ENCODE results near the gene CST2. TPM values are rescaled to one million over a fixed set of nuclear protein-coding genes. Genes with fewer than 3 reads are reported as not detected.

The CST2 gene
- 0.36 TPM in 1 of 2 replicates, not detected in the other for total RNA-seq (ENCODE audit: low replicate concordance)

- no peak for TF ChIP-seq CTCF (IDR thresholded peaks at IDR 0.05; ENCODE audit: insufficient read depth, low read length)
- DNase-seq (ENCODE audit: low read depth), result no peak
- H3K4me3 ChIP-seq (ENCODE audit: low read depth, low read length), result no peak within 1 kb of the TSS
These were observed at the start of gene CST2 for GRCh38 chr20:23826541-23827021. Gene CST2 (minus strand): TSS chr20:23826729. CDS start chr20:23826660, 69 bp downstream.

GRCh38 chr20:23875606-23876237, 49.2 kb upstream of the CST2 start:
- H3K4me3 ChIP-seq (ENCODE audit: low read depth, low read length), result no peak overlapping the region
- TF ChIP-seq CTCF (IDR thresholded peaks at IDR 0.05; ENCODE audit: insufficient read depth, low read length), result no peak
- no peak for DNase-seq (ENCODE audit: low read depth)

- no peak overlapping the region for H3K4me3 ChIP-seq (ENCODE audit: low read depth, low read length)
- TF ChIP-seq CTCF (IDR thresholded peaks at IDR 0.05; ENCODE audit: insufficient read depth, low read length), result no peak
- DNase-seq (ENCODE audit: low read depth), result no peak
These were observed 48.2 kb upstream of the CST2 start for GRCh38 chr20:23874747-23875146.

GRCh38 chr20:23873370-23874015, 47.0 kb upstream of the CST2 start:
- H3K4me3 ChIP-seq (ENCODE audit: low read depth, low read length), result no peak overlapping the region
- TF ChIP-seq CTCF (IDR thresholded peaks at IDR 0.05; ENCODE audit: insufficient read depth, low read length), result no peak
- DNase-seq (ENCODE audit: low read depth), result no peak

- TF ChIP-seq CTCF (IDR thresholded peaks at IDR 0.05; ENCODE audit: insufficient read depth, low read length), result no peak
- no peak for DNase-seq (ENCODE audit: low read depth)
- H3K4me3 ChIP-seq (ENCODE audit: low read depth, low read length), result no peak overlapping the region
These were observed 45.5 kb upstream of the CST2 start for GRCh38 chr20:23872065-23872464.

- no peak for DNase-seq (ENCODE audit: low read depth)
- TF ChIP-seq CTCF (IDR thresholded peaks at IDR 0.05; ENCODE audit: insufficient read depth, low read length), result no peak
- H3K4me3 ChIP-seq (ENCODE audit: low read depth, low read length), result no peak overlapping the region
These were observed 43.9 kb upstream of the CST2 start for GRCh38 chr20:23870461-23870860.
